HL-60 (cell line): ENCODE data around the gene ANKH.

Experiments used
- GABPA ChIP-seq: IDR thresholded peaks from 2 replicates; pipeline ENCODE4 v1.6.1; 2012; ENCODE audit warnings: low read depth
- POLR2AphosphoS5 ChIP-seq: IDR thresholded peaks from 2 replicates; pipeline ENCODE4 v1.6.1; 2012; ENCODE audit warnings: low read depth
- TF ChIP-seq, protein P1 (sequence below): IDR thresholded peaks from one replicate; pipeline ENCODE4 v1.5.1; 2011; ENCODE audit warnings: low read length, control low read depth, inconsistent platforms; ENCODE audit not compliant: insufficient read depth

DNA sequence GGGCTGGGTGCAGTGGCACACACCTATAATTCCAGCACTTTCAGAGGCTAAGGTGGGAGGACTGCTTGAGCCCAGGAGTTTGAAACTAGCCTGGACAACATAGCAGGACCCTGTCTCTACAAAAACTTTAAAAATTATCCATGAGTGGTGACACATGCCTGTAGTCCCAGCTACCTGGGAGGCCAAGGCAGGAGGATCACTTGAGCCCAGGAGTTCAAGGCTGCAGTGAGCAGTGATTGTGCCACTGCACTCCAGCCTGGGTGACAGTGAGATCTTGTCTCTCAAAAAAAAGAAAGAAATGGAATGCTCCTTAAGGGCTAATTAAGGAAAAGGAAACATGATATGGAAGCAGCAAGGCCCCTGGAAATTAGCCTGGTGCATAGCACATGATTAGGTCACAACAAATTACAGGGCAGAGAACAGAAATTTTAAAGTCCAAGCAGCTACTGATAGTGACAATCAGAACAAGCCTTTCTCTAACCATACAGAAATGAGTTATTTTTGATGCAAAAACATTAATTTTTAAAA is 19.5 kb downstream of the ANKH start:
- TF ChIP-seq, protein P1, sequence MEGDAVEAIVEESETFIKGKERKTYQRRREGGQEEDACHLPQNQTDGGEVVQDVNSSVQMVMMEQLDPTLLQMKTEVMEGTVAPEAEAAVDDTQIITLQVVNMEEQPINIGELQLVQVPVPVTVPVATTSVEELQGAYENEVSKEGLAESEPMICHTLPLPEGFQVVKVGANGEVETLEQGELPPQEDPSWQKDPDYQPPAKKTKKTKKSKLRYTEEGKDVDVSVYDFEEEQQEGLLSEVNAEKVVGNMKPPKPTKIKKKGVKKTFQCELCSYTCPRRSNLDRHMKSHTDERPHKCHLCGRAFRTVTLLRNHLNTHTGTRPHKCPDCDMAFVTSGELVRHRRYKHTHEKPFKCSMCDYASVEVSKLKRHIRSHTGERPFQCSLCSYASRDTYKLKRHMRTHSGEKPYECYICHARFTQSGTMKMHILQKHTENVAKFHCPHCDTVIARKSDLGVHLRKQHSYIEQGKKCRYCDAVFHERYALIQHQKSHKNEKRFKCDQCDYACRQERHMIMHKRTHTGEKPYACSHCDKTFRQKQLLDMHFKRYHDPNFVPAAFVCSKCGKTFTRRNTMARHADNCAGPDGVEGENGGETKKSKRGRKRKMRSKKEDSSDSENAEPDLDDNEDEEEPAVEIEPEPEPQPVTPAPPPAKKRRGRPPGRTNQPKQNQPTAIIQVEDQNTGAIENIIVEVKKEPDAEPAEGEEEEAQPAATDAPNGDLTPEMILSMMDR: no peak
- TF ChIP-seq POLR2AphosphoS5: no peak
- no peak for TF ChIP-seq GABPA
